ENCODE results near the gene LPCAT3.
A peak's percentile ranks its signal among the peaks of the same experiment; 100 is the strongest.

The LPCAT3 gene

GRCh38 chr12:6998715-6999451 lies 19.4 kb downstream of the LPCAT3 start:
- no peak for DNase-seq (ENCODE audit: low spot score)

DNA sequence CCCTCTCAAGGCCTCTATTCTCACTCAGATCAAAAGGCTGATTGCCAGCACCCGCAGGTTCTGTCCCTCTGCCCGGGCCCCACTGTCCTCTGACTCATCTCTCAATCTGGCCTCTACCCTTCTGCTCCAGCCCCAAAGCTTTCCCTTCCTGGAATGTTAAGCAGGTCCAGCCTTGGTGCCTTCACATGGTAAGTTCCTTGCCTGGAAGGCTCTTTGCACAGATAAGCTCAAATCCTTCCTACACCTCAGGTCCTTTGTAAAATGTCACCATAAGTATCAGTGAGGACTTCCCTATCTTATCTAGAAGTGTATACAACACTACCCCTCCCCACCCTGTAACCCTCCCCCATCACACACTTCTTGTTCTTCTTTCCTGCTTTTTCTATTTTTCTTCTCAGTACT lies 22.2 kb downstream of the LPCAT3 start:
- no peak for DNase-seq (ENCODE audit: low spot score)

DNA sequence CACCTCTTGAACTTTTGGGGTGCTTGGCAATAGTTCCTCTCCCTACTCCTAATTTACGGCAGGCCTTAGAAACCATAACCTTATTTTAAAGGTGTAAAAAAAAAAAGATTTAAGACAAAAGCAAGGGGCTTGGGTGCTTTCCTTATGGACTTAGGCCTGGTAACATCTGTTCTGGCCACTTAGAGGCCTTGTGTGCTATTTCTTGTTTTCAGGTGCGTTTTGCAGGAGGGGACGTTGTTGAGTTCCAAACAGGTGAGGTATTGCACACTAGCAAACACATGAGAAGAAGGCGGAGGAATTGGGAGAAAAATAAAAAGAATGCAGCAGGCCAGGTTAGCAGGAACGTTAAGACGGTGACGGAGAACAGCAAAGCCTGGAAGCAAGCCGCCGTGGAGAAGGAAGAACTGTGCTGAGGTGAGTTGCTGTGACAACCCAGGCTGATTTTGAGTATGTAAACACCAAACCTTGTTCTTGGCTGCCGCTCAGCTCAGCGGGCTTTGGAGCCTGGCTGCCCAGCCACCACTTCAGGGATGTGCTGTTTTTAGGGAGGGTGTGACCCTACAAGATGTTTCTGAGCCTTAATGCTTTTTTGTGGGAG lies 30.2 kb downstream of the LPCAT3 start:
- no peak for DNase-seq (ENCODE audit: low spot score)

DNA sequence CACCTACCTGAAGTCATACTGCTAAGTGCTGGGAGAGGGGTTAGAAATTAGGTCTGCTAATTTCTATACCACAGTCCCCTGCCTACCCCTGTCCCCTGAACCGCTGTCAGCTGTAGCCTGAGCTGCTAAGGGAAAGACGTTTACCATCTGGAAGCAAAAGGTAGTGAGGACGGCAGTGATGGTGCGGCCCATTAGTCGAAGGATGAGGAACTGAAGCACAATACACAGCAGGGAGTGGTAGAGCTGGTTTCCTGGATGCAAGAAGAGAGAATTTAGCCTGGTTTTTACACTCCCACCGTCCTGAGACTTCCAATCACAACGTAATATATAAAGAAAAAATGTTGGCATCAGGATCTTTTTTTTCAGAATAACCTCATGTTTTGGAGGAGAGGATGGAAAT lies 35.7 kb downstream of the LPCAT3 start:
- DNase-seq (ENCODE audit: low spot score) = no peak

GRCh38 chr12:6981152-6982052 lies 36.9 kb downstream of the LPCAT3 start:
- DNase-seq (ENCODE audit: low spot score) = no peak

DNA sequence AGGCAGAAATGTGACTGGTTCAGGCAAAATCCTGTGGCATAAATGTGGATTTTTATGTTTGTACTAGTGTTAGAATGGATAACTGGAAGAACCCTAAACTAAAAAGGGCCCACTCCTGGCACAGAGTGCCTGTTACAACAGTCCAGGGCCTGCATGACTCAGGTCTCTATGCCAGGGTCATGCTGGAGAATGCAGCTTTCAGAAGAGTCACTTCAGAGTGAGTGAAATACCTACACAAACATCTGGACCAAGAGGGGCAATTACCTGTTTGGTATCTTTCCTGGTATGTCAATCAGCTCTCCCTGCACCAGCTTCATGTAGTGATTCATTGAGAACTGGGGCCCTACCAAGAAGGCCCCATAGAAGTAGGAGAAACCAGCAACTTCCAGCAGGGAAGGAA lies 37.5 kb downstream of the LPCAT3 start:
- no peak for DNase-seq (ENCODE audit: low spot score)

DNA sequence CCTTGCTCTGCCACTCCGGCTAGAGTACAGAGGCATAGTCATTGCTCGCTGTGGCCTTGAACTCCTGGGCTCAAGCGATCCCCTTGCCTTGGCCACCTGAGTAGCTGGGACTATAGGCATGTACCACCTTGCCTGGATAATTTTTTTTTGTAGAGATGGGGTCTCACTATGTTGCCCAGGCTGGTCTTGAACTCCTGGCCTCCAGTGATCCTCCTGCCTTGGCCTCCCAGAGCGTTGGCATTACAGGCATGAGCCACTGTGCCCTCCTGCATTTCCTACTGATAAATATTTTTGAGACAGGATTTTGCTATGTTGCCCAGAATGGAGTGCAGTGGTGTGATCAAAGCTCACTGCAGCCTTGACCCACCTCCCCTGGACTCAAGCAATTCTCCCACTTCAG lies 38.2 kb downstream of the LPCAT3 start:
- DNase-seq (ENCODE audit: low spot score) = no peak

- DNase-seq (ENCODE audit: low spot score) = no peak
Measured at GRCh38 chr12:6979453-6979852, 38.8 kb downstream of the LPCAT3 start.

DNA sequence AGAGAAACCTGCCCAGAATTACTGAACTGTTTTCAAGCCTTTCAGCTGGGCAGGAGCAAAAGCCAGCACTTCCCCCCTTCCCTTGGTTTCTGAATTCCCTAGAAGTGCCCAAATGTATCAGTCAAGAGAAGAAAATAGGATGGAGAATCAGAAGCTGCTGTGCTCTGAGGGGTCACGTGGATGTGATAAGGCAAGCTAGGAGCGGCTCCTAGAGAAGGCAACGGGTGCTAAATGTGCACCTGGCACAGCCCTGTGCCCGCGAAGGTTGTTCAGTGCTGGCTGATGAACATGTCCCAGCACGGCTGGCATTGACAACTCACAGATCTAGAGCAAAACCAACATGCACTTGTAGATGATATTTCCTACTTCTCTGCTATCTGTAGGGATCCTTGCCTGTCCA lies 39.3 kb downstream of the LPCAT3 start:
- DNase-seq (ENCODE audit: low spot score) = no peak

- DNase-seq (ENCODE audit: low spot score) = no peak
Measured at GRCh38 chr12:6978611-6979011, 39.7 kb downstream of the LPCAT3 start.

DNA sequence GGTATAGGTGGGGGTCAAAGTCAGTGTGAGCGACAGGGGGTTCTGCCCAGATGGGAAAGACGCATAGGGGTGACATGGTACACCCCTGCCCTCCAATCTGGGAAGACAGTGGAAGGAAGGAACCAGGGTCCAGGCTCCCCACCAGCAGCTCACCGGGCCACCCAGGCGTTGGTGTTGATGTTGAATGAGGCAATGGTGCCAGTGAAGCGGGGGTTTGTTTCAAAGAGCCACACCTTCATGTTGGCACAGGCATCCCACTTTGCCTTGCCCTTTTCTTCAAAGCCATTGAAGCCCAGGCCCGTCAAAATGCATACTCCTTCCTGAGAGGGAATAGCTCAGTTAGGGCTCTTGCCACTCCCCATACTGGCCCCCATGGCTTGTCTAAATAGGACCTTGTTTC lies 40.1 kb downstream of the LPCAT3 start:
- DNase-seq (ENCODE audit: low spot score) = no peak

- no peak for DNase-seq (ENCODE audit: low spot score)
Measured at GRCh38 chr12:6977653-6978052, 40.6 kb downstream of the LPCAT3 start.

- DNase-seq (ENCODE audit: low spot score) = no peak
Measured at GRCh38 chr12:6975297-6976032, 42.8 kb downstream of the LPCAT3 start.

DNA sequence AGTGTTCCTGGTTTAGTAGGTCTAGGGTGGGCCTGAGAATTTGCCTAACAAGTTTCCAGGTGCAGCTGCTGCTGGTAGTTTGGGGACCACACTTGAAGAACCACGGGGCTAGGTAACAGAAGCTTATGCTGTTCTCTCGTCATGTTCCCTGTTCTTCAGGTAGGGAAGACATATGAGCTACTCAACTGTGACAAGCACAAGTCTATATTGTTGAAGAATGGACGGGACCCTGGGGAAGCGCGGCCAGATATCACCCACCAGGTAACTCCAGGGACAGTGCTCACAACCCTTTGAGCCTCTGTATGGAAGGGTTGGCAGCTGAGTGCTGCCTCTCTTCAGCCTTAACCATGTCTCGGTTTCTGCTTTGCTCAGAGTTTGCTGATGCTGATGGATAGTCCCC lies 44.1 kb downstream of the LPCAT3 start:
- DNase-seq (ENCODE audit: low spot score) = no peak

- no peak for DNase-seq (ENCODE audit: low spot score)
Measured at GRCh38 chr12:6970096-6970527, 48.2 kb downstream of the LPCAT3 start.

DNA sequence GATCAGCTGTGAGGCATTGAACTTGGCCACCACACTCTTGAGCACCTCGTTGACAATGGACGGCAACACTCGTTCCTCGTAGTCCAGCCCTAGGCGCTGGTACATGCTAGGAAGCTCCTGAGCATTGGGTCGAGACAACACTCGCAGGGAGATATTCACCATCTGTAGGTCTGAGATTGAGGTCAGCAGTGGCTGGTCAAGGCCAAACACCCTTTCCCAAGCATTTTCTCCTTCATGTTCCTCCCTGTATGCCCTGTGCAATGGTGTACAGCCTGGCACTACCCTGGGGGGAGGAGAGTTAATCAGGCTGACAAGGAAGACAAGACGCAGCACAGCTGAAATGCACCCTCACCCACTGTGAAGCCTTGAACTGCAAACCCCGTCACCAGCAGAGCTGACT lies 49.9 kb downstream of the LPCAT3 start:
- no peak for DNase-seq (ENCODE audit: low spot score)

DNA sequence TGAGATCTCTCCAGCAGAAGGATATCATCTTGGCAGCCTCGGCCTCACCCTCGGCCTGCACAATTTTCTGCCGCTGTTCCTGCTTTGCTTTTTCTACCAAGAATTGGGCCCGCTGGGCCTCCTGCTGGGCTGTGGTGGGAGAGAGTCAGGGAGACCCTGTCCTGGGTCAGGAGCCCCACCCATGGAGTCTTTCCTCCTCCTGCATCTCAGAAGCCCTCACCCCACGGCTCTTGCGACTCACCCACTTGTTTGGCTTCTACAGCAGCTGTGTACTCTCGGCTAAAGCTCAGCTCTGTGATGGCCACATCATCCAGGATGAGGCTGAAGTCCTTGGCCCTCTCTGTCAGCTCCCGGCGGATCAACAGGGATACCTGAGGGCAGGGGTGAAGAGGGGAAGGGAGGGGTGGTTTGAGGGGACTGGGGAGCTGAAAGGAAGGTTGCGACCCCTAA lies 50.6 kb downstream of the LPCAT3 start:
- no peak for DNase-seq (ENCODE audit: low spot score)

- DNase-seq (ENCODE audit: low spot score) = no peak
Measured at GRCh38 chr12:6966351-6966750, 51.9 kb downstream of the LPCAT3 start.

GRCh38 chr12:6965714-6966113 lies 52.6 kb downstream of the LPCAT3 start:
- no peak for DNase-seq (ENCODE audit: low spot score)

DNA sequence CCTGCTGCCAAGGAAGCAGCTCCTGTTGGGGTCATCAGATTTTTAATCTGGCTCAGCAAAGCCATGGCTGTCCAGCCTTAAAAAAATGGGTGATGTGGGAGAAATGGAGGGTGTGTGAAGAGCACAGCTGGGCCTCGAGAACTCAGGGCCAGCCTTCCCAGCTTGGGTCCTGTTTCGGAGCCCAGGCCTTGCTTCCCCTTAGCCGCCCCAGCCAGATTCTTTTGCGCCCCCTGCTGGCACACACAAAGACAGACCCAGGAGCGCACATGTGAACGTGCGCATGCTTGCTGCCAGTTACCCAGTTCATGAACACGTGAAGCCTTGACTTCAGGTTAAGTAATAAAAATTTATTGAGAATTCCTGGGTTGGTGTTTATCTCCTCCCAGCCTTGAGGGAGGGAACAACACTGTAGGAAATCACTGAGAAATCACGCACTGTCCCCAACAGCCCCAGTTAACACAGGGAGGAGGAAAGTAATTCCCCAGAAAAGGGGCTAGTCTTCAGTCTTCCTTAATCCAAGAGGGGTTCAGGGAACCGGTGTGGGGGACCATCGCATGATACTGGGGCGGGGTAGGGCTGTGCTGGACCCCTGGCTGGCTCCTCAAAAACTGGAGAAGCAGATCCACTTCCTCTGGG lies 53.1 kb downstream of the LPCAT3 start:
- DNase-seq (ENCODE audit: low spot score) = peak; percentile 90

- DNase-seq (ENCODE audit: low spot score) = no peak
Measured at GRCh38 chr12:6964605-6965025, 53.7 kb downstream of the LPCAT3 start.
